ENCODE results near the gene TGFBR3L.

The TGFBR3L gene

DNA sequence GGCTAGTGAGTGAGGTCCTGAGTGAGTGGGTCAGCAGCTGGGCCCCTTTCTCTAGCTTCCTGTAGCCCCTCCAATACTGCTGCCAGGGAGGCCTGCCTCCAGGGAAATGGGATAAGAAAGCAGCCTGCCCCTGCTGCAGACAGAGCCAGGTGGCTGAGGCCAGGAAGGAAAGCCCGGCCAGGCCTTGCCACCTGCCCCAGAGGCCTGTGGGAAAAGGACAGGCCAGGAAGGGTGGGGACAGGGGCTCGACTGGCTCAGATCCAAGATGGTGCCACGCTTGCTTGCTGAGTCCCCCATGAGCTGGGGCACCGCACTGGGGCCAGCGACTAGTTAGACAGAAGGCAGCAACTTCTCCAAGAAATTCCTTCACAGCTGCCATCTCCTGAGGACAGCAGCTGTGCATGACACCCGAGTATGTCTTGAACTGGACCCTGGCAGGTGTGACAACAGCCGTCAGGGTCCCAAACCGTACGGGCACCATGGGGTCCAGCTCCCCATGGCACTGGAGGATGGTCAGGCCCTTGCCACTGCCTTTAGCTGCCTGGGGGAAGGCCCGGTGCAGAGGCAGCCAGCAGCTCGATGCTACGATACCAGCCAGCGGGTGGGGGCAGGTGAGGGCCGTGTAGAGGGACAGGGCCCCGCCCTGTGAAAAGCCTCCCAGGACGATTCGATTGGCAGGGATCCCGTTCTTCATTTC is 35.4 kb upstream of the TGFBR3L start:
- Histone ChIP-seq H3K36me3 (ENCODE audit: control insufficient read depth, insufficient read depth, low read length) (no peaks in the 10 kb centered on the region), H3K4me3 (replicated peaks; ENCODE audit: low read depth, low read length) (no peak overlapping the region), H3K27me3 (replicated peaks; ENCODE audit: control insufficient read depth, insufficient read depth, low read length) (no peaks in the 10 kb centered on the region)
- no peak for DNase-seq (ENCODE audit: extremely low read depth, insufficient read length)
- TF ChIP-seq, protein P1, sequence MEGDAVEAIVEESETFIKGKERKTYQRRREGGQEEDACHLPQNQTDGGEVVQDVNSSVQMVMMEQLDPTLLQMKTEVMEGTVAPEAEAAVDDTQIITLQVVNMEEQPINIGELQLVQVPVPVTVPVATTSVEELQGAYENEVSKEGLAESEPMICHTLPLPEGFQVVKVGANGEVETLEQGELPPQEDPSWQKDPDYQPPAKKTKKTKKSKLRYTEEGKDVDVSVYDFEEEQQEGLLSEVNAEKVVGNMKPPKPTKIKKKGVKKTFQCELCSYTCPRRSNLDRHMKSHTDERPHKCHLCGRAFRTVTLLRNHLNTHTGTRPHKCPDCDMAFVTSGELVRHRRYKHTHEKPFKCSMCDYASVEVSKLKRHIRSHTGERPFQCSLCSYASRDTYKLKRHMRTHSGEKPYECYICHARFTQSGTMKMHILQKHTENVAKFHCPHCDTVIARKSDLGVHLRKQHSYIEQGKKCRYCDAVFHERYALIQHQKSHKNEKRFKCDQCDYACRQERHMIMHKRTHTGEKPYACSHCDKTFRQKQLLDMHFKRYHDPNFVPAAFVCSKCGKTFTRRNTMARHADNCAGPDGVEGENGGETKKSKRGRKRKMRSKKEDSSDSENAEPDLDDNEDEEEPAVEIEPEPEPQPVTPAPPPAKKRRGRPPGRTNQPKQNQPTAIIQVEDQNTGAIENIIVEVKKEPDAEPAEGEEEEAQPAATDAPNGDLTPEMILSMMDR (IDR thresholded peaks at IDR 0.05; ENCODE audit: insufficient read depth, low read length, poor library complexity, severe bottlenecking), result no peak

DNA sequence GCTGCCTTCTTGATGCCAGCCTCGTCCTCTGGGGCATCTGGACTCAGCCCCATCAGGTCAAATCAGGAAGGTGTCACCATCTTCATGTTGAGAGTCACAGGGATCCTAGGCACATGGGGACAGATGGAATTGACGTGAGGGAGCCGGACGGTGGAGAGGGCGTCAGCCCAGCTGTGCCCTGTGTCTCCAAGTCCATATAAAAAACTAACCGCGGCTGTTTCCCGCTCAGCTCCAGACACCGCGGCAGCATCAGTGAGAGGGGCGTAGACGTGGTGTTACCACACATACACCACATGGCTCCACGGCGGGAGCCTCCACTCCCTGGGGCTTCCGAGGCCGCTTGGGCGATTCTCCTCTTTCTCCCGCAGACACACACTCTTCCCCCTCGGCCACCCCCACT is 34.8 kb upstream of the TGFBR3L start:
- Histone ChIP-seq H3K4me3 (replicated peaks; ENCODE audit: low read depth, low read length) (no peak overlapping the region), H3K27me3 (replicated peaks; ENCODE audit: control insufficient read depth, insufficient read depth, low read length) (no peaks in the 10 kb centered on the region), H3K36me3 (ENCODE audit: control insufficient read depth, insufficient read depth, low read length) (no peaks in the 10 kb centered on the region)
- DNase-seq (ENCODE audit: extremely low read depth, insufficient read length), result no peak
- TF ChIP-seq, protein P1 (IDR thresholded peaks at IDR 0.05; ENCODE audit: insufficient read depth, low read length, poor library complexity, severe bottlenecking), result no peak

DNA sequence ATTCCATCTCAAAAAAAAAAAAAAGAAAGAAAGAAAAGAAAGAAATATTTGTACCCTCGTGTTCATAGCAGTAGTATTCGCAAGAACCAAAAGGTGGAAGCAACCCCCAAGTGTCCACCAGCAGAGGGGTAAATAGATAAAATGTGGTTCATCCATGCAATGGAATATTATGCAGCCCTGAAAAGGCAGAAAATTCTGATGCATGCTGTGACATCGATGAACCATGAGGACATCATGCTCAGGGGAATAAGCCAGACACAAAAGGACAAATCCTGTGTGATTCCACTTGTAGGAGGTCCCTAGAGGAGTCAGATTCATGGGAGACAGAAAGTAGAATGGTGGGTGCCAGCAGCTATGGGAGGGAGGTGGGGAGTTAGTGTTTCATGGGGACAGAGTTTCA is 32.7 kb upstream of the TGFBR3L start:
- H3K27me3 ChIP-seq (replicated peaks; ENCODE audit: control insufficient read depth, insufficient read depth, low read length), result no peaks in the 10 kb centered on the region
- TF ChIP-seq, protein P1 (IDR thresholded peaks at IDR 0.05; ENCODE audit: insufficient read depth, low read length, poor library complexity, severe bottlenecking), result no peak
- no peak overlapping the region for H3K4me3 ChIP-seq (replicated peaks; ENCODE audit: low read depth, low read length)
- no peaks in the 10 kb centered on the region for H3K36me3 ChIP-seq (ENCODE audit: control insufficient read depth, insufficient read depth, low read length)
- no peak for DNase-seq (ENCODE audit: extremely low read depth, insufficient read length)

DNA sequence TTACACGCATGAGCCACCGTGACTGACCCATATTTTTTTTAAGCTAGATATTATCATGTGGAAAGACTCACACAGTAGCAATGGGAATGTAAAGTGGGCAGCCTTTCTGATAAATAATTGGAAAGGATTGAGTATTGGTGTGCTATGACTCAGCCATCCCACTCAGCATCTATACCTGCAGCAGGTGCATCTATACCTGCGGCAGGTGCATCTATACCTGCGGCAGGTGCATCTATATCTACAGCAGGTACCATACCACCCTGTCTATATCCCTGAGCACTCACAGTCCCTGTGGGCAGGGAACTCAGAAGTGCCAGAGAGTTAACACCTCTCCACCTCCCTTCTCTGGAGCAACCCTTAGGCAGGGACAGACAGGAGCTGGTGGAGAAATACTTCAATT is 31.5 kb upstream of the TGFBR3L start:
- TF ChIP-seq, protein P1 (IDR thresholded peaks at IDR 0.05; ENCODE audit: insufficient read depth, low read length, poor library complexity, severe bottlenecking), result no peak
- DNase-seq (ENCODE audit: extremely low read depth, insufficient read length), result no peak
- no peaks in the 10 kb centered on the region for H3K36me3 ChIP-seq (ENCODE audit: control insufficient read depth, insufficient read depth, low read length)
- H3K27me3 ChIP-seq (replicated peaks; ENCODE audit: control insufficient read depth, insufficient read depth, low read length), result no peaks in the 10 kb centered on the region
- H3K4me3 ChIP-seq (replicated peaks; ENCODE audit: low read depth, low read length), result no peak overlapping the region

DNA sequence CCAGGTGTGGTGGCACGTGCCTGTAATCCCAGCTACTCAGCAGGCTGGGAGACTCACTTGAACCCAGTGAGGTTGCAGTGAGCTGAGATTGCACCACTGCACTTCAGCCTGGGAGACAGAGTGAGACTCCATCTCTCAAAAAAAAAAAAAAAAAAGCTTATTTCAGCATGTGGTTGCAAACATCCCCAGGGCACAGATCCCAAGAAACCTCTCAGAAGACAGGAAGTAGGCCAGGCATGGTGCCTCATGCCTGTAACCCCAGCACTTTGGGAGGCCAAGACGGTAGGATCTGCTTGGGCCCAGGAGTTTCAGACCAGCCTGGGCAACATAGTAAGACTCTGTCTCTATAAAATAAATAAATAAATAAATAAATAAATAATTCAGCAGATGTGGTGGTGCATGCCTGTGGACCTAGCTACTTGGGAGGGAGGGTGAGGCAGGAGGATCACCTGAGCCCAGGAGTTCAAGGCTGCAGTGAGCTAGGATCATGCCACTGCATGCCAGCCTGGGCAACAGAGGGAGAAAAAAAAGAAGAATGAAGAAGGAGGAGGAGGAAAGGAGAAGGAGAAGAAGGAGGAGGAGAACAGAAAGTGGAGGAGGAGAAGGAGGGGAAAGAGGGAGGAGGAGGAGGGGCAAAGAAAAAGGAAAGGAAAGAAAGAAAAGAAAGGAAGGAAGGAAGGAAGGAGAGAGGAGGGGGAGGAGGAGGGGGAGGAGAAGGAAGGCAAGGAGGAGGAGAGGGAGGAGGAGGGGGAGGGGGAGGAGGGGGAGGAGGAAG is 30.6 kb upstream of the TGFBR3L start:
- no peak for DNase-seq (ENCODE audit: extremely low read depth, insufficient read length)
- TF ChIP-seq, protein P1 (IDR thresholded peaks at IDR 0.05; ENCODE audit: insufficient read depth, low read length, poor library complexity, severe bottlenecking), result no peak
- Histone ChIP-seq H3K4me3 (replicated peaks; ENCODE audit: low read depth, low read length) (no peak overlapping the region), H3K27me3 (replicated peaks; ENCODE audit: control insufficient read depth, insufficient read depth, low read length) (no peaks in the 10 kb centered on the region), H3K36me3 (ENCODE audit: control insufficient read depth, insufficient read depth, low read length) (no peaks in the 10 kb centered on the region)

Measured in GM06990 (cell line).